HG02943 (cell line): ENCODE results near the gene PRKCH.

ENCODE experiments used
- ATAC-seq: cut with Tn5 transposase; IDR thresholded peaks from one replicate; pipeline ENCODE4 v1.9.1; 2021; ENCODE audit warnings: mild to moderate bottlenecking, low read depth, moderate library complexity; ENCODE audit not compliant: unreplicated experiment

The PRKCH gene

GRCh38 chr14:61321385-61322010, at the start of gene PRKCH:
Gene PRKCH, plus strand, starts transcription at chr14:61321579. Its CDS starts 523 bp downstream, at chr14:61322102.
- ATAC-seq, result no peak

GRCh38 chr14:61277232-61277631, 44.1 kb upstream of the PRKCH start:
- ATAC-seq, result no peak

- no peak for ATAC-seq
Observed at GRCh38 chr14:61277784-61278183, 43.6 kb upstream of the PRKCH start.

GRCh38 chr14:61279082-61279481, 42.3 kb upstream of the PRKCH start:
- ATAC-seq, result no peak

GRCh38 chr14:61280092-61280525, 41.3 kb upstream of the PRKCH start:
- no peak for ATAC-seq

- no peak for ATAC-seq
Observed at GRCh38 chr14:61280526-61281185, 40.7 kb upstream of the PRKCH start.

GRCh38 chr14:61281186-61281947, 40.0 kb upstream of the PRKCH start, which contains the start of gene TMEM30B:
Gene TMEM30B, minus strand, starts transcription at chr14:61281338. Its CDS starts 191 bp downstream, at chr14:61281147.
- no peak for ATAC-seq

GRCh38 chr14:61281948-61282275, 39.5 kb upstream of the PRKCH start:
- no peak for ATAC-seq

GRCh38 chr14:61282746-61283145, 38.6 kb upstream of the PRKCH start:
- no peak for ATAC-seq

GRCh38 chr14:61284001-61284400, 37.4 kb upstream of the PRKCH start:
- ATAC-seq, result no peak

- no peak for ATAC-seq
Observed at GRCh38 chr14:61285364-61285763, 36.0 kb upstream of the PRKCH start.

- no peak for ATAC-seq
Observed at GRCh38 chr14:61287196-61287595, 34.2 kb upstream of the PRKCH start.

- no peak for ATAC-seq
Observed at GRCh38 chr14:61288228-61288627, 33.2 kb upstream of the PRKCH start.

GRCh38 chr14:61288720-61289119, 32.7 kb upstream of the PRKCH start:
- ATAC-seq, result no peak

- ATAC-seq, result no peak
Observed at GRCh38 chr14:61290701-61291100, 30.7 kb upstream of the PRKCH start.

GRCh38 chr14:61296151-61296550, 25.2 kb upstream of the PRKCH start:
- ATAC-seq, result no peak

GRCh38 chr14:61296719-61297502, 24.5 kb upstream of the PRKCH start:
- no peak for ATAC-seq

- ATAC-seq, result no peak
Observed at GRCh38 chr14:61297581-61297980, 23.8 kb upstream of the PRKCH start.

- ATAC-seq, result no peak
Observed at GRCh38 chr14:61298824-61299223, 22.6 kb upstream of the PRKCH start.

- no peak for ATAC-seq
Observed at GRCh38 chr14:61300209-61300608, 21.2 kb upstream of the PRKCH start.

- ATAC-seq, result no peak
Observed at GRCh38 chr14:61300754-61301153, 20.6 kb upstream of the PRKCH start.
